ENCODE data around the gene HADHA.

DNA sequence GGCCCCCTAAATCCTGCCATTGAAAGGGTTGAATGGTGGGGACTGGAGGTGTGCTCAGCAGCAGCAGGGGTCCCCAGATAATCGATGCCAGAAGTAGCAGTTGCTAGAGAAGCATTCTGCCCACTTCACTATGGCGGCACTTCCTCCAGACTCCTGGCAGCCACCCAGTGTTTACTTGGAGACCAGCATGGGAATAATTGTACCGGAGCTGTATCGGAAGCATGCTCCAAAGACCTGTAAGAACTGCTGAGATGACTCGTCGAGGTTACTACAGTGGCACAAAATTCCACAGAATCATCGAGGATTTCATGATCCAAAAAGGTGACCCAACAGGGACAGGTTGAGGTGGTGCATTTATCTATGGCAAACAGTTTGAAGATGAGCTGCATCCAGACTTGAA lies 82.5 kb downstream of the HADHA start:
- TF ChIP-seq, protein P1, sequence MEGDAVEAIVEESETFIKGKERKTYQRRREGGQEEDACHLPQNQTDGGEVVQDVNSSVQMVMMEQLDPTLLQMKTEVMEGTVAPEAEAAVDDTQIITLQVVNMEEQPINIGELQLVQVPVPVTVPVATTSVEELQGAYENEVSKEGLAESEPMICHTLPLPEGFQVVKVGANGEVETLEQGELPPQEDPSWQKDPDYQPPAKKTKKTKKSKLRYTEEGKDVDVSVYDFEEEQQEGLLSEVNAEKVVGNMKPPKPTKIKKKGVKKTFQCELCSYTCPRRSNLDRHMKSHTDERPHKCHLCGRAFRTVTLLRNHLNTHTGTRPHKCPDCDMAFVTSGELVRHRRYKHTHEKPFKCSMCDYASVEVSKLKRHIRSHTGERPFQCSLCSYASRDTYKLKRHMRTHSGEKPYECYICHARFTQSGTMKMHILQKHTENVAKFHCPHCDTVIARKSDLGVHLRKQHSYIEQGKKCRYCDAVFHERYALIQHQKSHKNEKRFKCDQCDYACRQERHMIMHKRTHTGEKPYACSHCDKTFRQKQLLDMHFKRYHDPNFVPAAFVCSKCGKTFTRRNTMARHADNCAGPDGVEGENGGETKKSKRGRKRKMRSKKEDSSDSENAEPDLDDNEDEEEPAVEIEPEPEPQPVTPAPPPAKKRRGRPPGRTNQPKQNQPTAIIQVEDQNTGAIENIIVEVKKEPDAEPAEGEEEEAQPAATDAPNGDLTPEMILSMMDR (conservative IDR thresholded peaks at IDR 0.05), result no peak
- TF ChIP-seq ZFX (IDR thresholded peaks at IDR 0.05), result no peak

All from C4-2B (cell line).